Stimulated activated CD4-positive, alpha-beta T cell treated with anti-CD3 and anti-CD28 coated beads, Interleukin-1b, Interleukin-23, amount 100 ng/mL, for 4 hours (primary cell): ENCODE measurements around the gene LRIF1.
"Not testable (repeated sequence)": the region's sequence is repeated elsewhere in the genome, so short reads cannot be mapped to it uniquely, and the experiment has no call there.

Experiments used
- DNase-seq, 2 donors: peaks; one replicate each; pipeline ENCODE4 v3.0.0-alpha.2; 2020; ENCODE audit warnings: low read depth in 2 of 2

The LRIF1 gene

GRCh38 chr1:110948038-110948810 lies 15.5 kb downstream of the LRIF1 start:
- no peak for DNase-seq

GRCh38 chr1:110945626-110946025 lies 18.1 kb downstream of the LRIF1 start:
- DNase-seq = no peak

DNA sequence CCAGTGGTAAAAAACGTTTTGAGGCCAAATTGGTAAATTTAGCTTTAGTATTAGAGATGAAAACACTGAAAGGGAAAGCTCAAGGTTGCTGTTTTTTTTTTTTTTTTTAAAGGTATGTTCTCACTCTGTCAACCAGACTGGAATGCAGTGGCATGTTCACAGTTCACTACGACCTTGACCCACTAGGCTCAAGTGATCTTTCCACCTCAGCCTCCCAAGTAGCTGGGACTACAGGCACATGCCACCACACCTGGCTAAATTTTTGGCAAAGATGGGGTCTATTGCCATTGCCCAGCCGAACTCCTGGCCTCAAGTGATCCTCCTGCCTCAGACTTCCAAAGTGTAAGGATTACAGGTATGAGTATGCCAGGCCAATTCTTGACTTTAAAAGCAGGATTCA lies 18.9 kb downstream of the LRIF1 start:
- DNase-seq = no peak

DNA sequence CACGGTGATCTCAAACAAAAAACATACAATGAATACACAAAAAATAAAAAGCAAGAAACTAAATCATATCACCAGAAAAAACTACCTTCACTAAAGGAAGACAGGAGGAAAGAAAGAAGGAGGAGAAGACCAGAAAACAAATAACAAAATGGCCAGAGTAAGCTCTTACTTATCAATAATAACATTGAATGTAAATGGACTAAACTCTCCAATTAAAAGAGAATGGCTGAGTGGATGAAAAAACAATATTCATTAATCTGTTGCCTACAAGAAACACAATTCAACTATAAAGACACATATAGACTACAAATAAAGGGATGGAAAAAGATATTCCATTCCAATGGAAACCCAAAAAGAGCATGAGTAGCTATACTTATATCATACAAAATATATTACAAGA lies 27.2 kb downstream of the LRIF1 start:
- DNase-seq = no peak

- not testable (repeated sequence) for DNase-seq
These were observed 32.6 kb downstream of the LRIF1 start for GRCh38 chr1:110931097-110931496.

DNA sequence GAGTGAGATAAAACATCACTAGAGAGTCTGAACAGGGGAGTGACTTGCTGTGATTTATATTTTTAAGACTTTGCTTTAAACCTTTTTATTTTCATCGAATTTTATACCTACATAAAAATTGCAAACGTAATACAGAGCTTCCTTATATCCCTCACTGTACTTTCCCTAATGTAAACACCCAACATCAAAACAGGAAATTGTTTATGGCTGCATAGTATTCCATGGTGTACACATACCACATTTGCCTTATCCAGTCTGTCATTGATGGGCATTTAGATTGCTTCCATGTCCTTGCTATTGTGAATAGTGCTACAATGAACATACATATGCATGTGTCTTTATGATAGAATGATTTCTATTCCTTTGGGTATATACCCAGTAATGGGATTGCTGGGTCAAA lies 34.8 kb downstream of the LRIF1 start:
- no peak for DNase-seq

DNA sequence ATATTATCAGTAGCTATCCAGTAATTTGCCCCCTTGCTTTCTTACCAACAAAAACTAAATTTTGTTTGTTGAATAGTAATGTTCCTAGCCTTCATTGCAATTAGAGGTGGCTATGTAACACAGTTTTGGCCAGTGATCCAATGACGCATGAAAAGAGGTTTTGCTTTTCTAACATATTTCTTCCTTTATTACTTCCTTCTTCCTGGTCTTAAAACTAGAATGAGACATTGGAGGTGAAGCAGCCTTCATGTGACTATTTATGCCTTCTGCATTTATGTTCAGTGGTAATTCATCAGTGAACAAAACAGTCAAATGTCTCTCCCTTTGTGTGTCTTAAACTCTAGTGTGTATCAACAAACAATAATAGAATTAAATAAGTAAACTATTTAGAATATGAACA lies 35.5 kb downstream of the LRIF1 start:
- no peak for DNase-seq

DNA sequence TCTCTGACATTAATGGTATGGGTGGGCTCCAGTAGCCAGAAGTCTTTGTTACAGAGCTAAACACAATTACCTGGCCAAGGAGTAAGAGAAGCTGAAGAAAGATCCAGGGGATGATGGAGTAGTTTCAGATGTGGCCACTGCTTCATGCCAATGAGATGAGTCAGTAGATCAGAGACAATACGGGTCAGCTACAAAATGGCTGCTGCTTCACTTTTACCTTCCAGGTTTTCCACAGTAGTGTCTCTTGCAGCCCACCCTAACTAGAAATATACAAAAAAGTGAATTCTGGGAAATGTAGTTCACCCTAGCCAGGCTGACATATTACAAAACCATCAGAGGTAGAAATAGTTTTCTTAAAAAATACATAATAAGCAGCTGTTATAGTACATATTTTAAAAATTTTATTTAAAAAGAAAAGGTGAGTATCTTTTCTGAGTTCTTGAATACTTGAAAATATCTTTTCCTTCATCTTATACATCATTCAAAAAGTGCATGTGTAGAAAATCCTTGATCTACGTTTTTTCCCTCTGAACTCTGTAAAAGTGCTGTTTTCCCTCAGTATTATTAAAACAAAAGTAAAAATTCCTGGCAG lies 36.1 kb downstream of the LRIF1 start:
- no peak for DNase-seq

GRCh38 chr1:110921953-110922352 lies 41.8 kb downstream of the LRIF1 start:
- no peak for DNase-seq

DNA sequence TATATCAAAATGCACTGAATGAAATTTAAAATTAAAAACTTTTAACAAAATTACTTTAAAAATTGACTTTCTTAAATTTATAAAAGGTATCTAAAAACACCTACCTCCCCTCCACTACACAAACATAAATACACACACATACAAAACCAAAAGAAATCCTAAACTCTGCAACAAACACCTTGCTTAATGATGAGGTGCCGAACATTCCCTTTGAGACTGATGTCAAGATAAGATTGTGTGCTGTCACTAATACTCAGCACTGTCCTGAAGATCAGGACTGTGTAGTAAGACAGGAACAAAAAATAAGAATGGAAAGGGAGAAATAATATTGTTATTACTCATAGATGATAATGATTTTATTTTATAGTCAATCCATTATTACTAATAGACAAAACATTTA lies 45.7 kb downstream of the LRIF1 start:
- no peak for DNase-seq

GRCh38 chr1:110916669-110917306 lies 46.9 kb downstream of the LRIF1 start:
- no peak for DNase-seq

DNA sequence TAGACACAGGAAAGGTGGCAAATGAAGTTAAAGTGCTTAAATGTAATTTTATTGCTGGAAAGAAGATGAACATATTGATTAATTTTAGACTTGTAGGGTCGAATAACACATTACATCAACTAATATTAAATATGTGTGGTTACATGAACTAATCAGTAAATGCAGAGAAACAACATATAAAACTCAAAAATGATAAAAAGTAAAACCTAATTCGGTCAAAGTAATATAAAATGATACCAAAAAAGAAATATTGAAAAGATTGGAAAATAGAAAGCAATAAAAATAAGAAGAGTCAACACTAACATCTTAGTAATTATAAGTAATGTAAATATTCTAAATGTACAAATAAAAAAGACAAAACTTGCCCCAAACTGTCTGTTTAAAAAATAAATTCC lies 47.5 kb downstream of the LRIF1 start:
- no peak for DNase-seq

- no peak for DNase-seq
These were observed 47.9 kb downstream of the LRIF1 start for GRCh38 chr1:110915804-110916203.

- DNase-seq = no peak
These were observed 49.0 kb downstream of the LRIF1 start for GRCh38 chr1:110914676-110915075.

GRCh38 chr1:110912784-110913183 lies 50.9 kb downstream of the LRIF1 start:
- no peak for DNase-seq

DNA sequence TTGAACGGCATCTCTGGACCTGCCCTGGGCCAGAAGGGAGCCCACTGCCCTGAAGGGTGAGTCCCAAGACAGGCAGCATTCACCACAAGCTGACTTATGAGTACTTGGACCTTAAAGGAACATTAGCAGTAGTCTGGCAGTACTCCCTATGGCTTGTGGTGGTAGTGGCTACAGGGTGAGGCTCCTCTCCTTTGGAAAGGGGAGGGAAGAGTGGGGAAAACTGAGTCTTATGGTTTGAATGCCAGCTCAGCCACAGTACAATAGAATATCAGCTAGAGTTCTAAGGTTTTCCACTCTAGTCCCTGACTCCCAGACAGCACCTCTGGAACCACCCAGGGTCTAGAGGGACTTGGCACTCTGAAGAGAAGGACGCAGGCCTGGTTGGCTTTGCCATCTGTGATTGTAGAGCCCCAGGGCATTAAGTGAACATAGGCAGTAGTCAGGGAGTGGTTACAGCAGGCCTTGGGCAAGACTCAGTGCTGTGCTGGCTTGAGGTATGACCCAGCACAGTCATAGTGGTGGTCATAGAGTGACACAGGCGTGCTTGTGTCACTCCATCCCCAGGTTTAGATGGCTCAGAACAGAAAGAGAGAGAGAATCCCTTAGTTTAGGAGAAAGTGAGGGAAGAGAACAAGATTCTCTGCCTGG lies 59.7 kb downstream of the LRIF1 start:
- no peak for DNase-seq

DNA sequence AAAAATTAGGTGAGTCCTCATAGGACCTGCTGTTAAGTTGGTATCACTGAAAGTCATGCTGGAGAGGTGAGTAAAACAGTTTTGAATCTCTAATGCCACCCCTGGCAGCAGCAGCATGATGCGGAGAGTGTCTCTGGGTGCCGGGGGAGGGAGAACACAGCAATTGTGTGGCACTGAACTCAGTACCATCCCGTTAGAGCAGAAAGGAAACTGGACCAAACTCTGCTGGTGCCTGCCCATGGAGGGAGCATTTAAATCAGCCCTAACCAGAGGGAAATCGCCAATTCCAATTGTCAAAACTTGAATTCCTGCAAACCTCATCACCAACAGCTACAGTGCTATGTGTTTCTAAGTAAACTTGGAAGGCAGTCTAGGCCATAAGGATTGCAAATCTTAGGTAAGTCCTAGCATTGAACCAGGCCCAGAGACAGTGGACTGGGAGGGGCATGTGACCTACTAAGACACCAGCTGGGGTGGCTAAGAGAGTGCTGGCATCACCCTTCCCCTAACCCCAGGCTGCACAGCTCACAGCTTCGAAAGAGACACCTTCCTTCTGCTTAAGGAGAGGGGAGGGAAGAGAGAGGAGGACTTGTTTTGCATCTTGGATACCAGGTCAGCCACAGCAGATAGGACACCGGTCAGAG lies 60.8 kb downstream of the LRIF1 start:
- DNase-seq = no peak

DNA sequence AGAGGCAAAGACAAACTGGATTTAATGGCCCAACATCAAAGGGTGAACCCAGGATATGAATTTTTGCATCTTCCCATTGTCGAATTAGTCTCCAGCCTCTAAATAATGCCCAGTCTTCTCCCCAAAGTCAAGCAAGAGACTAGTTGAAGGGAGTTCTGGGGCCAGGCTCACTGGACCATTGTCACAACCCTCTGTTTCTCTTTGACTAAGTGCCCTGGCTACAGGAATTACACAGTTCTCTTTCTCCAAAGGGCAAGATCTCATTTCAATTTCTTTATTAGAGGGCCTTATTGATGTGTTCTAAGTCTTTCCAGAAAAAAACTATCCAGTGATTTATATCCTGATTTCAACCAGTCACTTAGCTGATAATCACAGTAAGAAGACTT lies 64.3 kb downstream of the LRIF1 start:
- no peak for DNase-seq

DNA sequence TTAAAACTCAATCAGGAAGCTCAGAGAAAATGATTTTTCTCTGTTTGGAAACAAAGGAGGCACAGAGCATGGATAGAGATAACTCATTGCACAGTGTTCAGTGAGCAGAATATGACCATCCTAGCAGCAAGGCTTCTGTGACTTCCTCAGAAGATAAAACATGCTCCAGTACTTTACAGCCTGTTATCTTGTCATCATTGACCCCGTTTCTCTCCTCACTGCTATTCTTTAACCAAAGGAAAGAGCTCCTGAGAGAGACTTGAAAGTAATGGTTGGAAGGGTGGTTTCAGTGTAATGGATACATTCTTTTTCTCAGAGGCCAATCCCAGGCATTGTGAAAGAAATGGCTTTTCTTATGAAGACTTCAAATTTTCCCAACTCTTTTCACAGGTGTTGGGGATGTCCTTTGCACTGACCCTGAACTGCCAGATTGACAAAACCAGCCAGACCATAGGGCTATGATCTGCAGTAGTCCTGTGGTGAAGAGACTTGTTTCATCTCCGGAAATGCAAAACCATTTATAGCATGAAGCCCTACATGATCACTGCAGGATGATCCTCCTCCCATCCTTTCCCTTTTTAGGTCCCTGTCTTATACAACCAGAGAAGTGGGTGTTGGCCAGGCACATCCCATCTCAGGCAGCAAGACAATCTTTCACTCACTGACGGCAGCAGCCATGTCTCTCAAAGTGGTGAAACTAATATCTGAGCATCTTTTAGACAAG lies 64.8 kb downstream of the LRIF1 start:
- no peak for DNase-seq

GRCh38 chr1:110897681-110898080 lies 66.0 kb downstream of the LRIF1 start:
- DNase-seq = no peak
